GM19193 (cell line): Measurements from ENCODE around the gene WNK2.

Experiments
- POLR2A ChIP-seq: IDR thresholded peaks from 4 replicates; pipeline ENCODE4 v1.6.1; 2011; ENCODE audit not compliant: insufficient read depth, insufficient read length; ENCODE audit errors: extremely low read depth

WNK2 gene

GRCh38 chr9:93252116-93252780 is 68.3 kb downstream of the WNK2 start:
- no peak for TF ChIP-seq POLR2A

GRCh38 chr9:93252781-93253530 is 69.0 kb downstream of the WNK2 start:
- TF ChIP-seq POLR2A: no peak

GRCh38 chr9:93253633-93254032 is 69.7 kb downstream of the WNK2 start:
- TF ChIP-seq POLR2A: no peak

- no peak for TF ChIP-seq POLR2A
These were observed 70.1 kb downstream of the WNK2 start for GRCh38 chr9:93254061-93254481.

GRCh38 chr9:93254806-93255493 is 71.0 kb downstream of the WNK2 start:
- no peak for TF ChIP-seq POLR2A

- TF ChIP-seq POLR2A: no peak
These were observed 71.5 kb downstream of the WNK2 start for GRCh38 chr9:93255494-93255867.

- no peak for TF ChIP-seq POLR2A
These were observed 72.3 kb downstream of the WNK2 start for GRCh38 chr9:93255994-93256877.

- TF ChIP-seq POLR2A: no peak
These were observed 73.2 kb downstream of the WNK2 start for GRCh38 chr9:93256878-93257807.

DNA sequence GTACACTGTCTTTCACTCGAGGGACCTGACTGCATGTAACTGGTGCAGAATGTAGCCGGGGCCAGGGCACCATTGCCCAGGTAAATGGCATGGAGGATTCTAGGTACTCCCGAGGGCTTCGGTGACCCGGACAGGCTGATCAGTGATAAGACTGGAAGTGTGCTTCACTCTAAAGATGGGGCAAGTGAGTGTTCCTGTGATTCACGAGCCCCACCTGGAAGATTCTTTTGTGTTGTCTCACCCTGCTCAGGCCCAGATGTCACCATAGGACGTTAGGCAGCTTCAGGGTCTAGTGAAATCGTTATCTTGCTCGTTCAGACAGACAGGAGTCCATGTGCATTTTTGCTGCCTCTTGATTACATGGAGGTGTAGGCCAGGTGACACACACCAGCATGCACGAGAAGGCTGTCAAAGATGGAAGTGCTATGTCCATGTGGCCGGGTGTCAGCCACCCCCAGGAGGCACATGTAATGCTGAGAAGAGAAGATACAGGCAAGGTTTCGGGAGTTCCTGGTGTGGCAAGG is 73.9 kb downstream of the WNK2 start:
- no peak for TF ChIP-seq POLR2A

GRCh38 chr9:93258419-93258817 is 74.5 kb downstream of the WNK2 start:
- no peak for TF ChIP-seq POLR2A

DNA sequence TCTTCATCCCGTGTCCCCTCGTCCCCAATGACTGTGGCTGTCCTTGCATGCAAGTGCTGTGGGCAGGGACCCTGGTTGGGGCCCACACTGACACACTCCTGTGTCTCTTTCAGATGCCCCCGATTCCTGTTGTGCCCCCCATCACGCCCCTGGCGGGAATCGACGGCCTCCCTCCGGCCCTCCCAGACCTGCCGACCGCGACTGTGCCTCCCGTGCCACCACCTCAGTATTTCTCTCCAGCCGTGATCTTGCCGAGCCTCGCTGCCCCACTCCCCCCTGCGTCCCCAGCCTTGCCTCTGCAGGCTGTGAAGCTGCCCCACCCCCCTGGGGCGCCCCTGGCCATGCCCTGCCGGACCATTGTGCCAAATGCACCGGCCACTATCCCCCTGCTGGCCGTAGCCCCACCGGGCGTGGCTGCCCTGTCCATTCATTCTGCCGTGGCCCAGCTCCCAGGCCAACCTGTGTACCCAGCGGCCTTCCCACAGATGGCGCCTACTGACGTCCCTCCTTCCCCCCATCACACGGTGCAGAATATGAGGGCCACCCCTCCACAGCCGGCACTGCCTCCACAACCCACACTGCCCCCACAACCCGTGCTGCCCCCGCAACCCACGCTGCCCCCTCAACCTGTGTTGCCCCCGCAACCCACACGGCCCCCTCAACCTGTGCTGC is 75.0 kb downstream of the WNK2 start:
- TF ChIP-seq POLR2A: no peak

- no peak for TF ChIP-seq POLR2A
These were observed 75.7 kb downstream of the WNK2 start for GRCh38 chr9:93259490-93260262.
